A549 (cell line): ENCODE results near the gene RAD51B.

ENCODE experiments used
- CTCF ChIP-seq: fragments of >200 bp; sonication (Bioruptor Twin); formaldehyde crosslinking; IDR thresholded peaks from 3 replicates; pipeline ENCODE4 v1.5.1; 2016
- ESRRA ChIP-seq: fragments of 150-350 bp; IDR thresholded peaks from 2 replicates; pipeline ENCODE4 v1.6.1; 2014; ENCODE audit warnings: mild to moderate bottlenecking, low read length, borderline replicate concordance
- JUN ChIP-seq, 2 experiments: fragments of >200 bp; sonication (Bioruptor Twin); formaldehyde crosslinking; IDR thresholded peaks; 2 replicates in 1 of 2; 3 replicates in 1 of 2; pipeline ENCODE4 v1.6.1; 2016 to 2017
- MAFK ChIP-seq: fragments of 450-650 bp; IDR thresholded peaks from 2 replicates; pipeline ENCODE4 v1.6.1; 2014; ENCODE audit not compliant: partially characterized antibody
- POLR2A ChIP-seq: IDR thresholded peaks from 2 replicates; pipeline ENCODE4 v1.6.1; 2012; ENCODE audit warnings: mild to moderate bottlenecking, low read length
- REST ChIP-seq: fragments of 200-600 bp; sonication (generic); IDR thresholded peaks from 2 replicates; pipeline ENCODE4 v1.6.1; 2016; ENCODE audit warnings: antibody characterized with exemption, mild to moderate bottlenecking, moderate library complexity
- SMC3 ChIP-seq: fragments of >200 bp; sonication (Bioruptor Twin); formaldehyde crosslinking; IDR thresholded peaks from 3 replicates; pipeline ENCODE4 v1.6.1; 2018; ENCODE audit warnings: inconsistent platforms
- SREBF2 ChIP-seq: fragments of 450-650 bp; IDR thresholded peaks from 2 replicates; pipeline ENCODE4 v1.6.1; 2014; ENCODE audit warnings: mild to moderate bottlenecking, moderate library complexity
- USF2 ChIP-seq: fragments of 450-650 bp; IDR thresholded peaks from 2 replicates; pipeline ENCODE4 v1.6.1; 2014; ENCODE audit warnings: antibody characterized with exemption
- ZC3H11A ChIP-seq: fragments of 450-650 bp; IDR thresholded peaks from 2 replicates; pipeline ENCODE4 v1.6.1; 2014; ENCODE audit warnings: antibody characterized with exemption, mild to moderate bottlenecking

GRCh38 chr14:68596701-68597100, 777.1 kb downstream of the RAD51B start:
- no peak for TF ChIP-seq CTCF
- TF ChIP-seq JUN (IDR thresholded peaks at IDR 0.05): no peak
- TF ChIP-seq SMC3: no peak
- TF ChIP-seq POLR2A: no peak
- TF ChIP-seq SREBF2: no peak
- TF ChIP-seq ZC3H11A: no peak
- TF ChIP-seq MAFK: no peak
- TF ChIP-seq USF2: no peak
- no peak for TF ChIP-seq ESRRA
- no peak for TF ChIP-seq REST
